H1 (cell line): ENCODE measurements around the gene GBE1. TPM values are rescaled to one million over a fixed set of nuclear protein-coding genes. Genes with fewer than 3 reads are reported as not detected.

Experiments used
- E2F6 ChIP-seq: IDR thresholded peaks from 2 replicates; pipeline ENCODE4 v1.6.1; 2012; ENCODE audit warnings: inconsistent platforms
- FOSL1 ChIP-seq: IDR thresholded peaks from 2 replicates; pipeline ENCODE4 v1.6.1; 2011; ENCODE audit warnings: mild to moderate bottlenecking, low read depth, low read length, moderate library complexity; ENCODE audit not compliant: insufficient read depth
- HDAC6 ChIP-seq: IDR thresholded peaks from one replicate; pipeline ENCODE4 v1.7.1; 2012; ENCODE audit warnings: low read depth, mild to moderate bottlenecking, inconsistent platforms, low read length, moderate library complexity
- JUN ChIP-seq: IDR thresholded peaks from 2 replicates; pipeline ENCODE4 v1.6.1; 2011; ENCODE audit warnings: low read depth, mild to moderate bottlenecking, improper control_type of control experiment, low read length
- RBBP5 ChIP-seq: IDR thresholded peaks from 2 replicates; pipeline ENCODE4 v1.7.1; 2012; ENCODE audit warnings: low read depth, mild to moderate bottlenecking, inconsistent platforms, low read length, moderate library complexity, borderline replicate concordance
- ZNF274 ChIP-seq: IDR thresholded peaks from 2 replicates; pipeline ENCODE4 v1.7.0; 2012; ENCODE audit warnings: low read length, borderline replicate concordance; ENCODE audit errors: extremely low read depth
- polyA plus RNA-seq, 7 experiments: library from polyadenylated mRNA; depleted of rRNA in 3 of 7; stranded (reverse) in 5 of 7; unstranded in 2 of 7; fragments of >200 nt in 5 of 7; fragments of 200-250 nt in 2 of 7; gene quantifications; 1 replicate in 5 of 7; 2 replicates in 1 of 7; 4 replicates in 1 of 7; pipeline versions ENCODE4 v1.2.1 to v1.2.3, GENCODE V29; 2011 to 2013; ENCODE audit warnings: missing spikeins in 2 of 7, mixed read lengths in 2 of 7
- total RNA-seq: library from RNA; stranded (reverse); fragmentation: NEBNext Ultra II Directional; extraction: Animal tissue kit (Norgen Biotek cat#: 25700); gene quantifications from 2 replicates; pipeline ENCODE4 v1.2.1, GENCODE V29; 2021

The GBE1 gene
- total and polyA plus RNA-seq, 2 of the 8 experiments (the other 6 are each of a cell fraction or from before 2014, with no cell fraction given), result 3.3 to 7.3 TPM

- no peak for TF ChIP-seq JUN
- no peak for TF ChIP-seq FOSL1
- no peak for TF ChIP-seq ZNF274
- no peak for TF ChIP-seq RBBP5
- no peak for TF ChIP-seq HDAC6
- TF ChIP-seq E2F6, result no peak
Observed at GRCh38 chr3:81601707-81602305, 159.6 kb downstream of the GBE1 start (continued).
